8988T (cell line): Measurements from ENCODE around the gene IKZF1.
"Not testable (repeated sequence)": the region's sequence is repeated elsewhere in the genome, so short reads cannot be mapped to it uniquely, and the experiment has no call there.

Source experiments
- DNase-seq: peaks from one replicate; pipeline ENCODE4 v3.0.0; 2011

The IKZF1 gene

DNA sequence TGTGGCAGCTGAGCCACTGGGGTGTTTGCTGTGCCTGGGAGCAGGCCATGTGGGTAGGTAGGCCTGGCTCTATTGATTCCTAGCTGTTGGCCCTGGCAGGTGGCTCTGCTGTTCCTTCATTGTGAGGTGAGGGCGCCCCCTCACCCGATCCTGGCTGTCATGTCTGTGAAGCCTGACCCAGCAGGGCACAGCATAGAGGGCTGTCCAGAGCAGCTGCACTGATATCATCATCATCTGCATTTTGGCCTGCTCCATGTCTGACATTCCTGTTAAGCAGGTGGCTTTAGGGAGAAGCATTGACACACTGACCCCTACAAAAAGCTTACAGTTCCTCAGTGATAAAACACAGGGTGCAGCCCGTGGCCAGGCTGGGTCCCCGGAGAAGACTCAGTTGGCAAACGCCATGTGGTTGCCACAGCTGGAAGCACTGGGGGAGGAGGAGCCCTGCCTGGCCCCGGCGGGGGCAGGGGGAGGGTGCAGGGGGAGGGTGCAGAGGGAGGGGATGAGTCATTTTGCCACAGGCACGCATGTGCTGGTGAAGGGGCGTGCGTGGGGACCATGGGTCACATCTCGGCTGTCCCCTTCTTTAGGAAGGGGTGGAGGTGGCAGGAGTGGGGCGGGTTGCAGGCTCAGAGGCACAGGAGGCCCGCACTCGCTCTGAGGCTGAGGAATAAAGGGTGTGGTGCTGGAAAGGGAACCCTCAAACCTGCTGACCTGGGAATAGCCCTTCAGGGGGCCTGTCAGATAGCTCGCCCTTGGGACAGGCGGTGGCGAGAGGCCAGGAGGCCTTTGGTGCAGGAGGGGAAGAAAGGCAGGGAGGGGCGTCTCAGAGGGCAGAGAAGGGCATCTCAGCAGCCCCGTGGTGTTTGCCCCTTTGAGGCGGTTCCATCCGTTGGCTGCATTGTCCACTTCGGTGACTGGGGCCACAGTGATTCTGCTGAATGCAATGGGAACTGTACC is 31.6 kb downstream of the IKZF1 start:
- no peak for DNase-seq

- no peak for DNase-seq
Measured at GRCh38 chr7:50336894-50337703, 32.6 kb downstream of the IKZF1 start.

GRCh38 chr7:50339472-50339871 is 35.0 kb downstream of the IKZF1 start:
- DNase-seq: not testable (repeated sequence)

DNA sequence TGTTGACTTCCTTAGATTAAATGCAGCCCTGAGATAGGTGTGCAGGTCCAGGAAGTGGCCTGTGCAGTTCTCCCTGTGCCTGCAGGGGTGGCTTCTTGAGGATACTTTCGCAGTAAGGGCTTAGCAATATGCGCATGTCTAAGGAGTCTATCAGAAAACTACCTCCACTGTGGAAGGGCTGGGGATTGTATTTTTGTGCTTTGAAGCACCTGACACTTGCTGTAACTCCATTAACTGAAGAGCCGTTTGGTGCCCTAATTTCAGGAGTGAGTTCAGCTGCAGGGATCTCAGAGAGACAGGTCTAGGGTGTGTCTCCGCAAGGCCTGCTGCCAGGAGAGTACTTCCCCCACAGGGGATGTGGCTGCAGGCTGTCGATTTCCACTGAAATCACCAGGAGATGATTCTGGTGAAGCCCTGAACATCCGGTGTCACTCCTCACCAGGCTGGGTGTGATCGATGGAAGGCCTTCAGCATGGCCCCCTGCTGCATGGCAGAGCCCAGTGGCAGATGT is 35.5 kb downstream of the IKZF1 start:
- DNase-seq: no peak

GRCh38 chr7:50341724-50342123 is 37.2 kb downstream of the IKZF1 start:
- no peak for DNase-seq

DNA sequence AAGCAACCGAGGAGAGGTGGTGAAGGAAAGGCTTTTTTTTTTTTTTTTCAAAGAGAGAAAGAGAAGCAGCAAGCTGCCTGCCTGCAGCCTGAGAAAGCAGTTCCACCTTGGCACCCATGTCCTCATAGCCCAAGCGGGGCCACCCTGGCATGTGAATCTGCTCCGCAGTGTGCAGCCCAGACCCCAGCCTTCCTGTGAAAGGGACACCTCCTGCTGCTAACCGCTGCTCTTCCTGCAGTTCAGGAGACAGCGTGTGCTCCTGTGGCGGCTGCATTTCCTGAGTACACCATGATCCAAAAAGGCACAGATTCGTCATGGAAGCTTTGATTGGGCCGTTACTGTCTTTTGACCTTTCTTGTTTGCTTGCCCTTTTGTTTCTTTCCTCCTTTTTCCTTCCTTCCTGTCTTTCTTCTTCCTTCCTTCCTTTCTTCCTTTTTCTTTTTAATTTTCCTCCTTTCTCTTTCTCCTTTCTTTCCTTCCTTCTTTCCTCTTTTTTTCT is 38.1 kb downstream of the IKZF1 start:
- no peak for DNase-seq

GRCh38 chr7:50346545-50347497 is 42.3 kb downstream of the IKZF1 start:
- DNase-seq: no peak

DNA sequence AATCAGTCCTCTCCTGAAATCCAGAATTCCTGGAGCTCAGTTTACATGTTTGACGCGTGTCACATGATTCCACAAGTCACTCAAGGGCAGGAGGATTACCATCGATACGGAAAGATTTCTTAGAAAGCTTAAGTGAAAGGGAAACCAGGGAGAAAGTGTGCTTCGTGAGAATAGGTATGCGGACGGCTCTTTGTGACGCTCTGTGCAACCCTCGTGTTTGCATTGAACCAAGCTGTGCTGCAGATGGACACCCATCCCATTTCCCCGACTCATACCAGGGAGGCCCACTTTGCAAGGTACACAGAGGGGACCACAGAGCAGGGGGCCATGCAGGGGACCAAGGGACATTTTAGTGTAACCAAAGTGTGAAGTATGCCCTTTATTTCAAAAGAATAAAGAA is 43.2 kb downstream of the IKZF1 start:
- DNase-seq: no peak

- DNase-seq: no peak
Measured at GRCh38 chr7:50348469-50349162, 44.1 kb downstream of the IKZF1 start.

GRCh38 chr7:50349399-50349798 is 44.9 kb downstream of the IKZF1 start:
- no peak for DNase-seq

- no peak for DNase-seq
Measured at GRCh38 chr7:50349963-50350944, 45.7 kb downstream of the IKZF1 start.

GRCh38 chr7:50351267-50351666 is 46.8 kb downstream of the IKZF1 start:
- DNase-seq: no peak

- no peak for DNase-seq
Measured at GRCh38 chr7:50352282-50352681, 47.8 kb downstream of the IKZF1 start.

GRCh38 chr7:50352751-50353150 is 48.2 kb downstream of the IKZF1 start:
- no peak for DNase-seq

GRCh38 chr7:50353201-50353600 is 48.7 kb downstream of the IKZF1 start:
- no peak for DNase-seq

DNA sequence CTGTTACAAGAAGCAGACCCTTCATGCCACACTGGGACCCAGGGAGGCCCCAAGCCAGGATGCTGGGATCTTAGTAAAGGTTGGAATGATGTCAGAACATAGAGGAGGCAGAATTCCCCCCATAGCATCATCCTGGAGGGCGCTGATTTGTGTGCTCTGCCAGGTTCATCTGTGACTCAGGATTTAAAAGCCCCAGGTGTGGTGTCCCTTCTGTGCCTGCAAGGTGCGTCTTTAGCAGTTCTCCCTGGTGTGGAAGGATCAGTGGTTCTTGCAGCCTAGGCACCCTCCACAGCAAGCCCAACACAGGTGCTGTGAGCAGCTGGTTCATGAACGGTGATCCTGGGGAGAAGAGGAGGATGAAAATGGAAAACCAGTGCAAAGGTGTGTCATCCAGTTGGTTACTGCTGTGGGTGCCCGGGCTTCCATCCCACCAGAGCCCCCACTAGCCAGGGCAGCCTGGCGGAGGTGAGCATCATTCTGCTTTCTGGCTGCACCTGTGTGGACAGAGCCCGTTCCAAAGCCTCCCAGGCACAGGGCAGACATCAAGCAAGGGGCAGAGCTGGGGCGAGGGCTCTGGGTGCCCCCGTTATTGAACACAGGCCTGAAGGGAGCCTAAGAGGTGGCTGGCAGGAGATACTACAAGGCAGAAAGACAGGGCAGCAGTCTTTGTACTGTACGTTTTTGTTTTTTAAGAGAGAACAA is 49.5 kb downstream of the IKZF1 start:
- no peak for DNase-seq

- DNase-seq: no peak
Measured at GRCh38 chr7:50355817-50356178, 51.3 kb downstream of the IKZF1 start.

GRCh38 chr7:50356212-50356944 is 51.9 kb downstream of the IKZF1 start:
- no peak for DNase-seq

GRCh38 chr7:50356945-50357268 is 52.4 kb downstream of the IKZF1 start:
- DNase-seq: no peak
